Thoracic aorta (tissue), 2 donors: ENCODE results near the gene PPL. TPM values are rescaled to one million over a fixed set of nuclear protein-coding genes. Genes with fewer than 3 reads are reported as not detected.

Source experiments
- ATAC-seq: fragments of 150-250 bp; one replicate; pipeline ENCODE4 v1.8.0; 2017; ENCODE audit warnings: low read depth; ENCODE audit not compliant: insufficient number of reproducible peaks, low FRiP score
- DNase-seq: peaks from one replicate; pipeline ENCODE4 v3.0.0-alpha.2; 2020; ENCODE audit warnings: low spot score
- H3K27ac ChIP-seq, 2 donors: fragments of 200-600 bp; sonication (generic); 1 replicate in 1 of 2; 2 replicates in 1 of 2; pipeline ENCODE4 v1.5.1; 2016; ENCODE audit warnings: mild to moderate bottlenecking in 2 of 2, moderate library complexity in 2 of 2
- H3K27me3 ChIP-seq: fragments of 200-600 bp; sonication (generic); replicated peaks from 2 replicates; pipeline ENCODE4 v1.6.0; 2016; ENCODE audit warnings: mild to moderate bottlenecking; ENCODE audit not compliant: insufficient read depth
- H3K36me3 ChIP-seq: fragments of 200-600 bp; sonication (generic); one replicate; pipeline ENCODE4 v1.5.1; 2016
- H3K4me1 ChIP-seq, 2 donors: fragments of 200-600 bp; sonication (generic); 1 replicate in 1 of 2; 2 replicates in 1 of 2; pipeline versions ENCODE4 v1.5.1 to v1.6.0; 2016; ENCODE audit warnings: low read depth in 2 of 2, mild to moderate bottlenecking in 1 of 2; ENCODE audit not compliant: control insufficient read depth in 1 of 2
- H3K4me3 ChIP-seq: fragments of 200-600 bp; sonication (generic); 2 replicates; pipeline ENCODE4 v1.5.1; 2016; ENCODE audit warnings: mild to moderate bottlenecking
- H3K9me3 ChIP-seq: fragments of 200-600 bp; sonication (generic); 2 replicates; pipeline ENCODE4 v1.5.1; 2016
- CTCF ChIP-seq: fragments of 200-600 bp; sonication (generic); IDR thresholded peaks from one replicate; pipeline ENCODE4 v1.5.1; 2019; ENCODE audit warnings: antibody characterized with exemption
- total RNA-seq, 2 donors: library from RNA; depleted of rRNA; stranded (reverse); fragments of >200 nt; gene quantifications; one replicate each; pipeline versions ENCODE4 v1.1.0 to v1.2.3, GENCODE V29; 2016

PPL gene
- total RNA-seq, 2 donors from 2014 or later: 22.6 to 28.8 TPM

- ATAC-seq (no peak), DNase-seq (no peak)
- H3K27me3 ChIP-seq: no peaks in the 10 kb centered on the region
- no peak overlapping the region for H3K27ac ChIP-seq
- H3K9me3 ChIP-seq: no peaks in the 10 kb centered on the region
- TF ChIP-seq CTCF: no peak
- H3K4me1 ChIP-seq: peaks cover 0 to 4% of the 10 kb centered on the region in 2 donors
- no peaks in the 10 kb centered on the region for H3K36me3 ChIP-seq
- no peak overlapping the region for H3K4me3 ChIP-seq
Observed at GRCh38 chr16:4980691-4981090, 43.7 kb upstream of the PPL start.

GRCh38 chr16:4979736-4980660 lies 43.0 kb upstream of the PPL start:
- Histone ChIP-seq H3K9me3 (no peaks in the 10 kb centered on the region), H3K4me3 (no peak overlapping the region), H3K36me3 (no peaks in the 10 kb centered on the region), H3K27ac (no peak overlapping the region), H3K4me1 (peaks cover 0 to 4% of the 10 kb centered on the region in 2 donors), H3K27me3 (no peaks in the 10 kb centered on the region)
- DNase-seq (no peak), ATAC-seq (no peak)
- TF ChIP-seq CTCF: no peak

GRCh38 chr16:4979164-4979563 lies 42.2 kb upstream of the PPL start:
- DNase-seq (no peak), ATAC-seq (no peak)
- H3K27ac ChIP-seq: no peak overlapping the region
- H3K4me1 ChIP-seq: peaks cover 0 to 4% of the 10 kb centered on the region in 2 donors
- no peaks in the 10 kb centered on the region for H3K36me3 ChIP-seq
- no peak overlapping the region for H3K4me3 ChIP-seq
- TF ChIP-seq CTCF: no peak
- no peaks in the 10 kb centered on the region for H3K9me3 ChIP-seq
- no peaks in the 10 kb centered on the region for H3K27me3 ChIP-seq

- no peaks in the 10 kb centered on the region for H3K27me3 ChIP-seq
- ATAC-seq (no peak), DNase-seq (no peak)
- no peaks in the 10 kb centered on the region for H3K9me3 ChIP-seq
- TF ChIP-seq CTCF: no peak
- H3K27ac ChIP-seq: no peak overlapping the region
- H3K4me3 ChIP-seq: no peak overlapping the region
- no peaks in the 10 kb centered on the region for H3K36me3 ChIP-seq
- no peaks in the 10 kb centered on the region for H3K4me1 ChIP-seq
Observed at GRCh38 chr16:4976611-4977145, 39.7 kb upstream of the PPL start.

- H3K27ac ChIP-seq: no peak overlapping the region
- H3K36me3 ChIP-seq: no peaks in the 10 kb centered on the region
- H3K4me1 ChIP-seq: no peaks in the 10 kb centered on the region
- H3K9me3 ChIP-seq: no peaks in the 10 kb centered on the region
- DNase-seq (no peak), ATAC-seq (no peak)
- no peak for TF ChIP-seq CTCF
- no peak overlapping the region for H3K4me3 ChIP-seq
- H3K27me3 ChIP-seq: no peaks in the 10 kb centered on the region
Observed at GRCh38 chr16:4976079-4976478, 39.1 kb upstream of the PPL start.
